ENCODE results near the gene CNKSR3.

Gene CNKSR3

GRCh38 chr6:154500769-154501577 lies 9.5 kb downstream of the CNKSR3 start:
- peak in 1 of 4 experiments; percentile 11 for DNase-seq

DNA sequence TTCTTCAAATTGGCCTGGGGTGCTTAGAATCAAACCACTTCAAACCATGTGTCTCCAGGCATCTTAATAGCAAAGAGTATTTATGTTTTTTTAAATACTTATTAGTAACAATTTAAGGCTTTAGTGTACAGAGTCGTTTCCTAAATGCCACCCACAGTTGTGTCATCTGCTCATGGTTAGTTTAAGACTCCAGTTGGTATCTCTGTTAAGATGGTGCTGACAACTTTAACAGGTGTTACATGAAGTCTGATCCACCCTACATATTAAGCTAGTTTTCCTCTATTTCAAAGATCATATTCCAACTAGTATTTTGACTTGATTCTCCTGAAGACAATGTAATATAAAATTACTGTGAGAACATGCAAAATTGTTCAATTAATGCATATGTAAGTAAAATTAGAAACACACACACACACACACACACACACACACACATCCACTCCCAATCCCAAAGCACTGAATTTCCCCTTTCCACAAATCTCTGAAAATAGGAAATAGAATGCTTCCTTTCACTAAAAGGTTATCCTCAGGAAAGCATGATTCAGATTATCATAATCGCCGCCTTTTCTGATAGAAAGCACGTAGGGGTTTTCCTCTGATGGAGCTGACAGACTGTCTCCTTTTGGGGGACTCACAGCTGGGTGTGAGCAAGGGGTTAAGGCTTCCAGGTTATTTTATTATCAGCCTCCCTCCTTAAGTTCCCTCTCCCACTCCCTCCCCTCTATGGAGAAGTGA lies 10.5 kb downstream of the CNKSR3 start:
- no peak for DNase-seq

- DNase-seq: no peak
Observed at GRCh38 chr6:154498340-154498934, 12.0 kb downstream of the CNKSR3 start.

DNA sequence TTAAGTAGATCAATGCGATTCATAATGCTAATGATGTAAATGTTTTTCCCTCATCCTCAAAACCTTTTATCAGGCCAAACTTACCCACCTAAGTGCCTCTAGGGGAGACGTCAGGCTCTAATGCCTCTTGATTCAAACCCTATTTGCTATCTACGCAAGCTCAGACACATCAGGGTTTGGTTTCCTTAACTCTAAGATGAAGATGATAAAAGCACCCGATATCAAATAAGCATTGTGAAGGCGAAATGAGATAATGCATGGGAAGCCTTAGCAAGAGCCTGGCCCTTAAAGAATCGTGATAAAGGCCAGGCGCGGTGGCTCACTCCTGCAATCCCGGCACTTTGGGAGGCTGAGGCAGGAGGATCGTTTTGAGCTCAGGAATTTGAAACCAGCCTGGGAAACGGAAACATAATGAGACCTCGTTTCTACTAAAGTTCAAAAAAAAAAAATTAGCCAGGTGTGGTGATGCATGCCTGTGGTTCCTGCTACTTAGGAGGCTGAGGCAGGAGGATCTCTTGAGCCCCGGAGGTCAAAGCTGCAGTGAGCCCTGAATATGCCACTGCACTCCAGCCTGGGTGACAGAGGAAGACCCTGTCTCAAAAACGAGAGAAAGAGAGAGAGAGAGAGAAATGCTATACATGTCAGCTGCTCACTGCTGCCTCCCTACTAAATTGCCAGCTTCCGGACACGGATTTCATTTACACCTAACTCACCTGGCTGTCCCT lies 13.5 kb downstream of the CNKSR3 start:
- DNase-seq: no peak

DNA sequence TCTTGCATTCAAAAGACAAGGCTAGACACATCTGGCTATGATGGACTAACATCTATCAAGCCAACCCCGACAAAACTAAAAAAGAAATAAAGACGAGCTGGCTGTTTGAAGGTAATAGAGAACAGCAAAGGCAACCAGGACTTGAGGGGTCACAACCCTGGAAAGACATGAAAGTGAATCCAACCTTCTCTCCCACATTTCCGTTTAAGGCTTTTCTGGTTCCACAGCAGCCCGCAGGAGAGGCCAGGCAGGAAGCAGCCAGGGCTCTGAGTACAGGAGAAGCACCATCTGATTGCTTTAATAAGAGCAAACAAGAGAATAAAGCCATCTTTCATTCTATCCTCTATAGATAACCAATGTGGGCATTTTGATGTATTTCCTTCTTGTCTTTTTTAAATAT lies 14.3 kb downstream of the CNKSR3 start:
- no peak for DNase-seq

- DNase-seq: no peak
Observed at GRCh38 chr6:154494592-154495311, 15.7 kb downstream of the CNKSR3 start.

GRCh38 chr6:154491567-154492470 lies 18.7 kb downstream of the CNKSR3 start:
- DNase-seq: no peak

DNA sequence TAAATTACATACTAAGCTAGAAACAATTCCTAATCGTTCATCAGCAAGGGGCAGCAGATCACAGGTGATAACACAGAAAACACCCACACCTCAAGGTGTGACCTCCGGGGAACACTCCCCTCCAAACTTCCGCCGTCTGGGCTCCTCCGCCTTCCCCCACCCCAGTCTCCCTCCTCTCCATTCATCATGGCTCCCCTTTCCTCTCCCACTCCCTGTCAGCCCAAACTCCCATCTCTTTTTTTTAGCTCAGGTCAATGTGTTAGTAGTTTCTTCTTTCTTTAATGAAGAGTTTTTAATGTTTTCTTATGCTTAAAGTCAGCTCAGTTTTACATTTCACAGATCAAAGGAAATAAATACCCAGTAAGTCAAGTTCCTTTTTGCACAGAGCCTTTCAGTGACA lies 20.7 kb downstream of the CNKSR3 start:
- DNase-seq: no peak

DNA sequence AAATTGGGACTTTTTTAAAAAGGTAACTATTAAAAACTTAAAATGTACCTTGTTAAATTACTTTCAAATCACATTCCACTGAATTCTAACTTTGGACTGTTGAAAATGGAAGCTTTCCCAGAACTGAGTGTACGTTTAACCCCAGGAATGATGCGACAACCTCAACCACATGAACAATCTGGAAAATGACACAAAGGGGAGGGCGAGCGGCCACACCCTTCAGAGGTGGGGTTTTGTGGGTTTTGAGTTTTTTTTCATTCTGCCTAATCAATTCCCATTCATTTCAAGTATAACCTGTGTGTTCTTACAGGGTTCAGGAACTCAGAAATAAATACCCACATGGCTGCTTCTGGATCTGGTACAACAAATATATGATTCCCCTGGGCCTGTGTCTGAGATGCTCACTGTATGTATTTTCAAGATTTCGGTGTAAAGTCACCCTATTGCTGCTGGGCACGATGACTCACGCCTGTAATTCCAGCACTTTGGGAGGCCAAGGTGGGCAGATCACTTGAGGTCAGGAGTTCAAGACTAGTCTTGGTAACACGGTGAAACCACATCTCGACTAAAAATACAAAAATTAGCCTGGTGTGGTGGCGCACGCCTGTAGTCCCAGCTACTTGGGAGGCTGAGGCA lies 21.6 kb downstream of the CNKSR3 start:
- DNase-seq: no peak

DNA sequence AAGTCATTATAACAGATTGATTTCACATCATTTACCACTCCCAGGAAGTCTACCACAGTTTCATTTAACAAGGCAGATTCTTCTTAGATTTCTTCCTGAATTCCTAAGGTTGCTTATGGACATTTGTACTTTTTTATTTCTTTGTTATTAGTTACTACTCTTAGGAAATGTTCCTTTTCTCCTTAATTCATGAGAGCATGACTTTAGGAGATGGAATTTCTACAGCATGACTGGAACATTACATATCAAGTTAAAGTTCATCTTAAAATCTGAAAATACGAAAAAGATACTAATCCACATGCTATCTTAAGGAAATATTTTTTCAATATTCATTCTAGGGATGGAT lies 22.3 kb downstream of the CNKSR3 start:
- DNase-seq: no peak

- peak; percentile 46 to 58 (median 53) for DNase-seq
Observed at GRCh38 chr6:154487367-154488247, 22.9 kb downstream of the CNKSR3 start.

DNA sequence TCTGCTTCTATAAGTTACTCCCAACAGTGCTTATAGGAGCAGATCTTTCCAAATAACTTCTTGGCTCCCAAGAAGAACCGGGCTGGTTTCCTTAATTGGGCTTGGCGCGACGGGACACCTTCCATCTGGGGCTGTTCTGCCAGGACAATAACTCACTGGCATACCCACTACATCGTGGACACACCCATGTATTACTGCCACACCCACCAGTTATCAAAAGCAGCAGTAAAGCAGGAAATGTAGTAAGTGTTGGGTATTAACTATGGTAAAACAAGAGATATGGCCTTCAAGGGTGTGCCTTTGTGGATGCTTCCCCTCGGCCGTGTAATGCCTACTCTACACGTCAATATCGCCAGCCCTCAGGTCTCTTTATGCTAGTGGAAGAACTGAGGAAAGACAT lies 24.7 kb downstream of the CNKSR3 start:
- no peak for DNase-seq

GRCh38 chr6:154484942-154485341 lies 25.5 kb downstream of the CNKSR3 start:
- no peak for DNase-seq

GRCh38 chr6:154482858-154483257 lies 27.6 kb downstream of the CNKSR3 start:
- DNase-seq: no peak

DNA sequence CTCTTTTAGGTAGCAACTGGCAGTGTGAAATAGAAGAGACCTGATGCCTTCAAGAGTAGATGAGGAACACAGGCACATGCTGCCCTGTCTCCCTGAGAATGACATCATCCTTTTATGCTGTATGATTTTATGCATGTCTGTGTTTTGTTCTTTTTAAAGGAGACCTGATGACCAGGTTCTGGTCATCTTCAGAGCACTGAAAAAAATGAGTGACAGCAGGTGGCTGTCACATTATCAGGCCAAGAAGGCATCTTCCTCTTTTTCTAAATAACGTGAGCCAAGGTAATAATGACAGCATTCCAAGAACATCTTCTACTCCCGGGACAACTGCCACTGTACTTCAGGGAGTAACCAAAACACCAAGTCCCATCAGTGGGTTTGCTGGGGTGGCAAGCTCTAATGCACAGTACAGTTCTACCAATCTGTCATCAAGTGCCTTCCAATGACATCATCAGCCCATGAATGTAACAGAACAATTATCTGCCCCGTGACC lies 28.9 kb downstream of the CNKSR3 start:
- peak; percentile 39 to 77 (median 54) for DNase-seq

- no peak for DNase-seq
Observed at GRCh38 chr6:154479771-154480639, 30.5 kb downstream of the CNKSR3 start.

GRCh38 chr6:154479351-154479769 lies 31.1 kb downstream of the CNKSR3 start:
- DNase-seq: no peak

DNA sequence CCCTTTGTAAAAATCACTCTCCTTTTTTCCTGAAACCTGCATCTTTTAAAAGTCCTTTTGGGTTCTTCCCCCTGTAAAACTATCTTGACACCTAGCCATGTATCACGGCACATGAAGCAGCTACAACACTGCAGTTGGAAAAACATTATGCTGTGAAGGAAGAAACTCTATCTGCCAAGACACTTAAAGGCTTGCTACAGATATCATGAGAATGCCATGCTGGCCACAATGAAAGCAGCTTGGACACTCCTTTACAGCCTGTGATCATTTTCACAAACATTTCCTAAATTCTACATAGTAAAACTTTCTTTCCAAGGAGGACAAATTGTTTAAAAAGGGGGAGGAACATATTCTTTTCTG lies 31.8 kb downstream of the CNKSR3 start:
- no peak for DNase-seq
